Thoracic aorta (tissue), 2 donors: ENCODE measurements around the gene OSM. TPM values are rescaled to one million over a fixed set of nuclear protein-coding genes. Genes with fewer than 3 reads are reported as not detected.

Experiments
- ATAC-seq: fragments of 150-250 bp; one replicate; pipeline ENCODE4 v1.8.0; 2017; ENCODE audit warnings: low read depth; ENCODE audit not compliant: insufficient number of reproducible peaks, low FRiP score
- DNase-seq: peaks from one replicate; pipeline ENCODE4 v3.0.0-alpha.2; 2020; ENCODE audit warnings: low spot score
- H3K27ac ChIP-seq, 2 donors: fragments of 200-600 bp; sonication (generic); 1 replicate in 1 of 2; 2 replicates in 1 of 2; pipeline ENCODE4 v1.5.1; 2016; ENCODE audit warnings: mild to moderate bottlenecking in 2 of 2, moderate library complexity in 2 of 2
- H3K27me3 ChIP-seq: fragments of 200-600 bp; sonication (generic); replicated peaks from 2 replicates; pipeline ENCODE4 v1.6.0; 2016; ENCODE audit warnings: mild to moderate bottlenecking; ENCODE audit not compliant: insufficient read depth
- H3K36me3 ChIP-seq: fragments of 200-600 bp; sonication (generic); one replicate; pipeline ENCODE4 v1.5.1; 2016
- H3K4me1 ChIP-seq, 2 donors: fragments of 200-600 bp; sonication (generic); 1 replicate in 1 of 2; 2 replicates in 1 of 2; pipeline versions ENCODE4 v1.5.1 to v1.6.0; 2016; ENCODE audit warnings: low read depth in 2 of 2, mild to moderate bottlenecking in 1 of 2; ENCODE audit not compliant: control insufficient read depth in 1 of 2
- H3K4me3 ChIP-seq: fragments of 200-600 bp; sonication (generic); 2 replicates; pipeline ENCODE4 v1.5.1; 2016; ENCODE audit warnings: mild to moderate bottlenecking
- H3K9me3 ChIP-seq: fragments of 200-600 bp; sonication (generic); 2 replicates; pipeline ENCODE4 v1.5.1; 2016
- CTCF ChIP-seq: fragments of 200-600 bp; sonication (generic); IDR thresholded peaks from one replicate; pipeline ENCODE4 v1.5.1; 2019; ENCODE audit warnings: antibody characterized with exemption
- total RNA-seq, 2 donors: library from RNA; depleted of rRNA; stranded (reverse); fragments of >200 nt; gene quantifications; one replicate each; pipeline versions ENCODE4 v1.1.0 to v1.2.3, GENCODE V29; 2016

OSM gene
- total RNA-seq, 2 donors from 2014 or later = 3.5 to 27.1 TPM

DNA sequence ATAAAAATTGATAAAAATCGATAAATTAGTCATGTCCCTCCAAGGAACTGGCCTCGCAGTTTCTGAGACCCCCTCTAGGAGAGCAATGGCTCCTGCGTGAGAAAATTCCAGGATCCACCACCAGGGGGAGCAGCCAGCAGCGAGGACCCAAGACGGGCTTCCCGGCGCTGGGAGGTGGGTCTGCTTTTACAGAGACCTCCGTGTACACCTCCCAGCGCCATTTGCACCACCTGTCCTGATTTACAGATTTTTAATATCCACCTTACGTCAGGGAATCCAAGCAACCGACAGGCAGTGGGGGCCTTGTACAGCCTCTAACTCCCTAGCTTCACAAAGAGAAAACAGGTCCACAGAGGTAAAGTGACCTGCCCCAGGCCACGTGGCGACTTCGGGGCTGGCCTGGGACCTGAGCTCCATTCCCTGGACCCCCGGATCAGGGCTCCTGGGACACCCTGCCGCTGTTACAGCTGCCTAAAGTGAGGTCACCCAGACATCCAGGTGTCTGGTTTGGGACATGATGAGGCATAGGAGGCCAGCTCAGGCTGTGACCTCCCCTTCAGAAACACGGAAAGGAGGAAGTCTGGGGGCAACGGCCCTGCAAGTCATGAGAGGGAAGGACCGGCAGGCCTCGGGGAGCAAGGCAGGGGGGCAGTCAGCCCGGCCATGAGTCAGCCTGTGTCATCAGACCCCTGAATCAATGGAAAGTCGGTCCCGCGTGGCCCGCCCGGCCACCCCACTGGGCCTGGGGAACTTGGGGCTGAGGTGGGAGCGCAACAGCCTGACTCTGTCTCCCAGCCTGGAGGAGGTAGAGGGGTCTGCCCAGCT lies 3.5 kb downstream of the OSM start:
- peak; percentile 99 for TF ChIP-seq CTCF
- peak overlapping the region; percentile 57 for H3K4me3 ChIP-seq
- no peak for DNase-seq
- no peaks in the 10 kb centered on the region for H3K4me1 ChIP-seq
- H3K36me3 ChIP-seq = no peaks in the 10 kb centered on the region
- H3K9me3 ChIP-seq = no peaks in the 10 kb centered on the region
- peak; percentile 59 for ATAC-seq
- H3K27ac ChIP-seq = no peak overlapping the region
- H3K27me3 ChIP-seq = no peaks in the 10 kb centered on the region

GRCh38 chr22:30262112-30262511 lies 4.5 kb downstream of the OSM start:
- no peaks in the 10 kb centered on the region for H3K27me3 ChIP-seq
- no peak for TF ChIP-seq CTCF
- H3K36me3 ChIP-seq = no peaks in the 10 kb centered on the region
- H3K4me3 ChIP-seq = no peak overlapping the region
- H3K4me1 ChIP-seq = no peaks in the 10 kb centered on the region
- no peak for ATAC-seq
- no peaks in the 10 kb centered on the region for H3K9me3 ChIP-seq
- H3K27ac ChIP-seq = no peak overlapping the region
- DNase-seq = no peak

GRCh38 chr22:30261134-30261533 lies 5.5 kb downstream of the OSM start:
- Histone ChIP-seq H3K4me1 (peaks cover 0 to 4% of the 10 kb centered on the region in 2 donors), H3K4me3 (no peak overlapping the region), H3K27ac (no peak overlapping the region), H3K9me3 (no peaks in the 10 kb centered on the region), H3K27me3 (no peaks in the 10 kb centered on the region), H3K36me3 (no peaks in the 10 kb centered on the region)
- DNase-seq = no peak
- ATAC-seq = no peak
- TF ChIP-seq CTCF = no peak

DNA sequence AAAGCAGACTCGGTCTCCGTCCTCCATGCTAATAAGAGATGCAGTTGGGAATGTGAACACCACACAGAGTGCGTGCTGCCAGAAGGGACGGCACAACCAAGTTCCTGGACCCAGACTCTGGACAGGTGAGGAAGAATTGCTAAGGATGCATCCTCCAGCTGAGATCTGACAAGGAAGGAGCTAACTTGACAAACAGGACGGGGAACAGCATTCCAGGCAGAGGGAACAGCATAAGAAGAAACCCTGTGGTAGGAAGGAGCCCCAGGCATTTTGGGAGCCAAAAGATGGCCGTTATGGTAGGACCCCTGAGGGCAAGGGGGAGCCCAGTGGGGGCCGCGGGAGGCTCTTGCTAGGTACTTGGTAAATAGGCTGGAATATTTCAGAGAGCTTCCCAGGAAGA lies 6.0 kb downstream of the OSM start:
- TF ChIP-seq CTCF = no peak
- ATAC-seq = no peak
- DNase-seq = no peak
- no peak overlapping the region for H3K4me3 ChIP-seq
- H3K27ac ChIP-seq = no peak overlapping the region
- H3K36me3 ChIP-seq = no peaks in the 10 kb centered on the region
- H3K4me1 ChIP-seq = peaks cover 2 to 7% of the 10 kb centered on the region in 2 donors
- no peaks in the 10 kb centered on the region for H3K27me3 ChIP-seq
- no peaks in the 10 kb centered on the region for H3K9me3 ChIP-seq

DNA sequence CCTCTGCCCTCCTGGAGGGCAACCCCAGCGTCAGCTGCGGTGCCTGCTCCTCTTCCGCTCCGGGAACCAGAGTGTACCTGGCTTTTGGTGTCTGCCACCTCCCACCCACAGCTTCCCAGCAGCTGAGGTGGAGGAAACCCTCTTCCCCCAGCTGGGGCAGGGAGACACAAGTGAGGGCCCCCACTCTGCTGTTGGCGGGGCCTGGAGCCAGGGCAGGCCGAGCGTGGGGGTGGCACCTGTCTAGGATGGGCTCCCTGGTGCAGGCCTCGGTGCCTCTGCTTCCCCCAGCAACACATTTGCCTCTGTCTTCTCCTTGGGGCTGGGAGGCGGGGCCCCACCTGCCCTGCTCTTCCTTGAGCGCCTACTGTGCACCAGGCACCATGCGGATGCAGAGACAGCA lies 6.4 kb downstream of the OSM start:
- H3K36me3 ChIP-seq = no peaks in the 10 kb centered on the region
- DNase-seq (no peak), ATAC-seq (no peak)
- H3K27ac ChIP-seq = no peak overlapping the region
- no peaks in the 10 kb centered on the region for H3K27me3 ChIP-seq
- no peaks in the 10 kb centered on the region for H3K9me3 ChIP-seq
- TF ChIP-seq CTCF = no peak
- peaks cover 2 to 7% of the 10 kb centered on the region in 2 donors for H3K4me1 ChIP-seq
- H3K4me3 ChIP-seq = no peak overlapping the region
